HG03575 (cell line): ENCODE results near the gene HOMER2.
A peak's percentile ranks its signal among the peaks of the same experiment; 100 is the strongest.
"Not testable (repeated sequence)": the region's sequence is repeated elsewhere in the genome, so short reads cannot be mapped to it uniquely, and the experiment has no call there.

Experiments used
- ATAC-seq: cut with Tn5 transposase; IDR thresholded peaks from one replicate; pipeline ENCODE4 v1.9.1; 2021; ENCODE audit not compliant: unreplicated experiment, insufficient number of reproducible peaks, low FRiP score; ENCODE audit errors: extremely low read depth

Gene HOMER2

DNA sequence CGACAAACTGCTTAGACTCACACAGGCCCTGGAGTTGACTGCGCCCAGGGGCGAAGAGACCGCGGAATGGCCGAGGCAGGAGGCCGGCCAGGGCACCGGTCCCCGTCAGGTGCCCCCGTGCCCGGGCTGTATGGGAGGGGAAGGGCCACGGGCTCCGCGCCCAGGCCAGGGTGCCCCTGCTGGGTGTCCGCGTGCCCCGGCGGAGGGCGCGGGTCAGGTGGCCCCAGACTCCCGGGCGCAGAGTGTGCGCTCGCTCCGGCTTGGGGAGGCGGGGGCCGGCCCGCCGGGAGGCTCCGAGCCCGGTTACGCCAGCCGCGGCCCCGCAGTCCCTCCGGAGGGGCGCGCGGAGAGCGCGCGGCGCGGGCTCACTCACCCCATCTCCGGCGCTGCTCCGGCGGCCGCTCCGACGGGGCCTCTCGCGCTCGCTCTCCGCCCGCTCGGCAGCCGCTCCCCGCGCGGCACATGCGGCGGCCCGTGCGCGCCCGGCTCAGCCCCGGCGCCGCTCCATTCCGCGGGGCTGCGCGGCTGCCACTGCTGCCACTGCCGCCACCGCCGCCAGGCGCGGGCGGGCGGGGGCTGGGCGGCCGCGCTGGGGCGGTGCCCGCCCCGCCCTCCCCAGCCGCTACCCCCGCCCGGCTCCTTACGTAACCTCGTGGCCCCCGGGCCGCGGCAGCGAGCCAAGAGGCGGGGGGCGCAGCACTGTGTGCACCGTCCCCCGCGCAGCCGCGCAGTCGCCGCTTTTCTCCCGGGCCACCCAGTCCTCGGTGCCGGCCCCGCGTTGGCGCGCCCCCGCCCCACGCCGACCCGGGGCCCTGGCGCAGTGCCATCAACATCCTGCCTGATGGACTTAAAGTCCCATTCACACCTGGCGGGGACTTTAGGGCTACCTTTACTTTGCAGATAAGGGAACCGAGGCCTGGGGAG lies at the start of gene HOMER2:
Gene HOMER2 (minus strand): TSS at position 563 of the 924 bp plus-strand sequence. CDS start 185 bp downstream, at position 378.
- ATAC-seq = no peak

- not testable (repeated sequence) for ATAC-seq
These were observed 48.1 kb upstream of the HOMER2 start for GRCh38 chr15:83000672-83001031.

GRCh38 chr15:82999905-83000671 lies 47.6 kb upstream of the HOMER2 start:
- no peak for ATAC-seq

DNA sequence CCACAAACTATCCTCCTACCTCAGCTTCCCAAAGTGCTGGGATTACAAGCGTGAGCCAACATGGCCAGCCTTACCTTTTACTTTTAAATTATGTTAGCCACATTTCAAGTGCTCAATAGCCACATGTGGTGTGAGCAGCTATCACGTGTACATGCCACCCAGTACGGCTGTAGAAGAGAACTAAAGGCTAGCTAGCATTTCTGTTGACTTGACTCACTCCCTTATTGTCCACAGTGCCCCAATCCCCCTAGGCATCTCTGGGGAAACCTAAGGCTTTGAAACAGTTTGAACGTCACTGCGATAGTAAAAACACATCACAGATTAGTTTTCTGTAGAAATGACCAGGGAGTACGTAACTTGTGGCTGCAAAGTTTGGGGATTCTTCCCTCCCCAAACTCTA lies 46.9 kb upstream of the HOMER2 start:
- ATAC-seq = no peak

GRCh38 chr15:82995938-82996337 lies 43.4 kb upstream of the HOMER2 start:
- ATAC-seq = no peak

- ATAC-seq = no peak
These were observed 42.6 kb upstream of the HOMER2 start for GRCh38 chr15:82995076-82995475.

GRCh38 chr15:82993144-82993543 lies 40.6 kb upstream of the HOMER2 start:
- no peak for ATAC-seq

GRCh38 chr15:82992436-82992998 lies 40.0 kb upstream of the HOMER2 start:
- ATAC-seq = no peak

DNA sequence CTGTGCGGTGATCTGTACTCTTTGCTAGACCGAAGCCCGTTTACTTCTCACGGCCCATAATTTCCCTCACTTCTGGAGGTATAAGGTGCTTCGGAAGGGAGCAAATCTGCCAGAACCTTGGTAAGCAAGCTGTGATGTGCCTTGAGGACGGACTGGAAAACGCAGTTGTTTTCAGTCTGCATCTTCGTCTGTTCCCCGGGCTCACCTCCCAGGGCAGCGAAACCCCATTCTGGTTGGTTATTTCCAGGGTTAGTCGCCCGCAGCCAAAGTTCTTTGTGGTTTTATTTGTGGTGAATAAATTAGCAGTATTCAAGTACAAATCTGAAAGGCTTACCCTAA lies 33.9 kb upstream of the HOMER2 start:
- ATAC-seq = no peak

GRCh38 chr15:82985688-82986441 lies 33.3 kb upstream of the HOMER2 start, which contains the start of gene RAMAC:
TSS of gene RAMAC (plus strand) at chr15:82986210. CDS start at chr15:82989019, 2,809 bp downstream.
- peak; percentile 88 for ATAC-seq

GRCh38 chr15:82980981-82981380 lies 28.5 kb upstream of the HOMER2 start:
- no peak for ATAC-seq

GRCh38 chr15:82979726-82980125 lies 27.2 kb upstream of the HOMER2 start:
- ATAC-seq = no peak

GRCh38 chr15:82978438-82978837 lies 25.9 kb upstream of the HOMER2 start:
- ATAC-seq = no peak

DNA sequence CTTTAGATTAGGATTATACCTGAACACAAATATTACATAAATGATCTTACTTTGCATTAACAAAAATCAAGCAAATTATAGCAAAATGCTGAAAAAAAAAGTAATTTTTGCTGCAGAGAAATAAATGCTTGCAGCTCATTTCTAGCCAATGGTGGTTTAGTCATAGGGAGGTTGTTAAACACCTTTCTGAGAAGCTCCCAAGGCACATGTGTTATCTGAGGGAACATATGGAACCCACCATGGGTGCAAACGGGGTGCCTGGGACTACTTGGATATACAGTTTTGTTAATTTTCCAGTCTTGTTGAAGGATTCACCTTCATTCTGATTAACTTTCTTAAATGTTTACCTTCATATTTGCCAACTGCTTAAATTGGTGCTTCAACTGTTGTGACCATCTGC lies 24.6 kb upstream of the HOMER2 start:
- no peak for ATAC-seq

- ATAC-seq = no peak
These were observed 20.5 kb upstream of the HOMER2 start for GRCh38 chr15:82972990-82973389.

- no peak for ATAC-seq
These were observed 18.9 kb upstream of the HOMER2 start for GRCh38 chr15:82971218-82971984.

DNA sequence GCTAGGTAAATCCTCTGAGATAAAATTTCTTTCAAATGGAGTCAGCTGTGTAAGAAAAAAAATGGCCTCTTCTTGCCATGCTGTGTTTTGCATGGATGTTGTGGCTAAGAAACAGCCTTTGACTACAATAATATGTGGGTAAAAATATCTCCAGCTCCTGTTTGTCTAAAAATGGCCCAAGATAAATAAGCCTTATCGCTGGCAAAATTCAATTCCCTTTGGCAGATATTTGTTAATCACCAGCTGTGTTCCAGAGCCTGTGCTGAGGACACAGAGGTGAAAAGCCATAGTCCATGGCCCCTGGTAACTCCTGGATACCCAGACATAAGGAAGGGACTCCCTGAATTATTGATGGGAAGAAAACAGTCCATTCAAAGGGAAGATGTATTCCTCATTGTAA lies 18.2 kb upstream of the HOMER2 start:
- no peak for ATAC-seq

GRCh38 chr15:82970078-82970686 lies 17.7 kb upstream of the HOMER2 start:
- no peak for ATAC-seq
